Raji (cell line): Measurements from ENCODE around the gene SLC39A9.
A peak's percentile ranks its signal among the peaks of the same experiment; 100 is the strongest.

Source experiments
- POLR2A ChIP-seq: IDR thresholded peaks from 2 replicates; pipeline ENCODE4 v1.6.1; 2011; ENCODE audit warnings: low read depth, low read length, control low read depth; ENCODE audit not compliant: insufficient read depth

SLC39A9 gene

DNA sequence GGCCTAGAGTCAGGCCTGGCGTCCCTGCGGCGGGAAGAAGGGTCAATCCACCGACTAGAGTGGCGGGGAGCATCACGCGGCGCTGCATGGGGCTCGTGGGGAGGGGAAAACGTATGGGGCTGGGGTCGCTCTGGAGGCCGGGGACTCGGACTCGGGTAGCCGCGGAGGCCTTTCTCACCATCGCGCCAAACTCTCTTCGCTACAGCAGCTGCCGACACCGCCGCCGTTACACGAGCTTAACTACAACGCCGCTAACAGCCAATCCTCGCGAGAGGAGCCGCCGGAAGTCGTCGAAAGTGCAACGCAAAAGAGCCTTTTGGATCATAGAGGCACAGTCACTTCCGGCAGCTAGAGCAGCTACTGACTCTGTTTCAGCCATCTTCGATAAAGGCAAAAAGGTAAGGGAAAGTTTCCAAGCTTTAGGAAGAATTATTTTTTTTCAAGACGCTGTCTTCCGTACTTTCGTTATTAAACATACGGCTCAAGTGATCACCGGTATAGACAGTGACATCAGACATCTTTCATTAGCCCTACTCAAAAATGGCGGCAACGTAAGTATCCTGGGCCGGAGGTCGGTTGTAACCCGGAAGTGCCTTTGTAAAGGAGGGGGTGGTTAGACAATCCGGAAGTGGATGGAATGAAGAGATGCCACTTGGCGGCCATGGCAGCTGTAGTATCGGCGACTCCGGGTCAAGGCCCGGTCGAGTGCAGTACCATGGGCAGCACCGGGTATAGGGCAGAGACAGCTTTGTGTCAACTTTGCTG lies at the start of gene SLC39A9, which contains the start of gene ERH:
TSS of gene SLC39A9 (plus strand) at position 640 of the 765 bp plus-strand sequence. CDS start 678 bp downstream, outside the sequence.
TSS of gene ERH (minus strand) at position 247 of the 765 bp plus-strand sequence. CDS start at position 181, 66 bp downstream.
- TF ChIP-seq POLR2A, result peak; percentile 82

DNA sequence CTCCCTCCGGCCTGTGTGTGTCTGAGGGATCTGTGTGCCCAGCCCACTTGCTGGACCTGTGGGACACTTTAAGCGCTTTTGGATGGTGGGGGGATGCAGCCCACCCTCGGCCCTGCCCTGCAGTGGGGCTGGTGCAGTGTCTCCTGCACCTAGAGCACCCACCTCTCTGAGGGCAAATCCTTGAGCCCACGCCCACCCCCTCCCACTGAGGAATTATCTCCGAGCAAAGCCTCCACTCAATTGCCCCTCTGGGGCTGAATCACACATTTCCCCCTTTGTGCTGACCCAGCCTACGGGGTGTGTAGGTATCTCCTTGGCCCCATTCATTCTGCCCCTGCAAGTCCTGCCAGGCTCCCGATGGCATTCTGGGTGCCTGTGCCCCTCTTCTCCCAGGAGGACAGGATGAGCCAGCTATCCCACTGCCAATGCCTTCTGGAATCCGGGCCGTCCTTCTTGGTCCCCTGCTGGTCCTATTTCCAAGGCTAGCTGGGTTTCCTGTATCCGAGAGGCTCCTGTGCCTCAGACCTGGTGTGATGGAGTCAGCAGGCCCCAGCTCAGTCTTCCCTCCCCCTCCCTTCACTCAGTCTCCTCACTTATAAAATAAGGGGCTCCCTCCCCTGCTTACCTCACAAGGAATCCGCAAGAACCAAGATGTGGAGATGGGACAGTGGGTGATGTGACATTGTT lies 49.3 kb upstream of the SLC39A9 start:
- TF ChIP-seq POLR2A, result no peak

DNA sequence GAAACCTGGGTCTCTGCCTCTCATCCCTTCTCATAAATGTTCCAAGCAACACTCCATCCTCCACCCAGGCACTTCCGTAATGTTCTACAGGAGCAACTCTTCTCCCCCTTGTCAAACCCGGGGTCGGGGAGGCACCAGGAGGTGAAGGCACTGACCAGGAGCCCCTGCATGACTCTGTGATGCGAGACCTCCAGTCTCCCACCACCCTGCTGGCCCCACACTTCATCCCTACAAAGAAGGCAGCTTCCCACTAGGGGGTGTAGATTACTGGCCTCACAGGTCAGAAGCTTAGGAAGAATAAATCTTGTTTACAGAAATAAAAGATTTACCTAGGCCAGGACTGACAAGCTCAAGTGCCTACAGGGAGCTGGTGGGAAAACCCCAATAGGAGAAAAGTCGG lies 47.6 kb upstream of the SLC39A9 start:
- TF ChIP-seq POLR2A, result no peak

GRCh38 chr14:69351385-69351784 lies 47.1 kb upstream of the SLC39A9 start:
- no peak for TF ChIP-seq POLR2A

DNA sequence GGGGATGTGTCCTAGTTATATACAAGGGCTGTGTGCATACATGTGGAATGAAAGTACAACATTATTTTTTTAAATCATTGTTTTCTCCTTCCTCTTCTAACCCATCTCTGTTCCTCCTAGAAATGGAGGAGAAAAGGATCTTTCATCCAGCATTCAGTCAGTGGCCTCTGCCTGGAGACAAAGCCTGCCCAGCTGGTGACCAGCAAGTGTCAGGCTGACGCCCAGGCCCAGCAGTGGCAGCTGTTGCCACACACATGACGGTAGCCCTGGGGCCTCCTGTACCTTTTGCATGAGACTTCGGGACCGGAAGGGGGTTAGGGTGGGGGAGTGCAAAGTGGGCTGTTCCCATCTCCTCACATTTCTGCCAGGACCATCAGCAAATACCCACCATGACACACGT lies 46.6 kb upstream of the SLC39A9 start:
- no peak for TF ChIP-seq POLR2A

- no peak for TF ChIP-seq POLR2A
Observed at GRCh38 chr14:69353168-69353567, 45.3 kb upstream of the SLC39A9 start.

DNA sequence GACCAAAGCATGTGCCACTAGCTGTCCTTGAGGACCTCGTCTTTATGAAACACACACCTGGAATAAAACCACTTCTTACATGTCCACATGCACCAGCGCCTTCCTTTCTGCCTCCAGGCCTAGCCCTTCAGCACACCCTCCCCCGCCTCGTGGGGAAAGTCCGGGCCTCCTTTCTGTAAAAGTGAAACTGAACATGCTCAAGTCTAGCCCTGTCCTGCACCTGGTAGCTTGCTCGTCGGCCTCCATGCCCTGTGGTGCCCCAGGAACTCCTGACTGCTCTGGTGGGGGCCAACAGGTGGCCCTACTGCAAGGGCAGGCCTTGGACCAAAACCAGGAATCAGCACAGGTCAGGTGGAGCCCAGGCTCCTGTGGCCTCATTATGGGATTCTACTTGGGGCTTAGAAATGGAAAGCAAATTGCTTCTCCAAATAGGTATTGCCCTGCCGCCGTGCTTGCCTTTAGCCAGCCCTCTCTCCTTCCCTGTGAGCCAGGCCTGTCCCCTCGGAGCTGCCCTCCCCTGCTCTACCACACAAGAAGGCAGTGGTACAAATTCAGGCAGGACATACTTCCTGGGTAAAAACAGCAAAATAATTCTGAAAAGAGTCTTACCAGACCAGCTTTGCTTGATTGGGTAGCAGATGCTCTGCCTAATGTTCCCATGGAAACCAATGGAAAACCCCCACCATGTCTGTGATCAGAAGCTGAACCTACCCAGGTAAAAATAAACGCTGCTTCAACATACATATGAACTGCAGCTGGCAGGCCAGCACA lies 43.9 kb upstream of the SLC39A9 start:
- peak; percentile 46; the same call in 1 of the 2 replicates for TF ChIP-seq POLR2A

- no peak for TF ChIP-seq POLR2A
Observed at GRCh38 chr14:69355154-69355597, 43.3 kb upstream of the SLC39A9 start.

DNA sequence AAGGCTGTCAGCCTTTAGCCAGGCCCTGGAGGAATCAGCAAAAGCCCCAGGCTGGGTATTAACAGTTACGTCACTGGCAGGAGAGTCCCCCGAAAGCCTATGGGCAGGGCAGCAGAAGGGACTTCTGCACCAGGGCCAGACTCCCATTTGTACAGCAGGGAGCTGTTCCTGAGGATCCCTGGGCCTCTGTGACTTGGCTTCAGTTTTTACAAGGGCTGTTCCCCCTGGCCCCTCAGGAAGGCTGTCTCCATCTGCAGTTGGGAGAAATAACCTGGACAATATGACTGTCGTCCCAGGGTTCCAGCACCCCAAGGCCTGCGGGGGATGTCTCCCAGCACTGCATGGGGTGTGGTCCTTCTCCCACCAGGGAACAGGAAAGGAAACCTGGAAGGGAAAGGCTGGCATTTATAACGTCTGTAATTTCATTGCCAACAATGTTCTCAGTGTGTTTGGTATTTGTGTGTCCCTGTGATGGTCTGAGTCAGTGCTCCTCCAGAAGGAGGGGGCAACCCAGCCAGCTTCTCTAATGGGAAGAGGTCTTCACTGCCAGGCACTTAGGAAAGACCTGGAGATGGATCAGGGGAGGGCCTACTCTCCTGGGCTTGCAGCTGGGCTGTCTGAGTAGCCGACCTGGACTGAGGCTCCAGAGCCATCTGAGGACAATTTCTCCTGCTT lies 42.7 kb upstream of the SLC39A9 start:
- no peak for TF ChIP-seq POLR2A

DNA sequence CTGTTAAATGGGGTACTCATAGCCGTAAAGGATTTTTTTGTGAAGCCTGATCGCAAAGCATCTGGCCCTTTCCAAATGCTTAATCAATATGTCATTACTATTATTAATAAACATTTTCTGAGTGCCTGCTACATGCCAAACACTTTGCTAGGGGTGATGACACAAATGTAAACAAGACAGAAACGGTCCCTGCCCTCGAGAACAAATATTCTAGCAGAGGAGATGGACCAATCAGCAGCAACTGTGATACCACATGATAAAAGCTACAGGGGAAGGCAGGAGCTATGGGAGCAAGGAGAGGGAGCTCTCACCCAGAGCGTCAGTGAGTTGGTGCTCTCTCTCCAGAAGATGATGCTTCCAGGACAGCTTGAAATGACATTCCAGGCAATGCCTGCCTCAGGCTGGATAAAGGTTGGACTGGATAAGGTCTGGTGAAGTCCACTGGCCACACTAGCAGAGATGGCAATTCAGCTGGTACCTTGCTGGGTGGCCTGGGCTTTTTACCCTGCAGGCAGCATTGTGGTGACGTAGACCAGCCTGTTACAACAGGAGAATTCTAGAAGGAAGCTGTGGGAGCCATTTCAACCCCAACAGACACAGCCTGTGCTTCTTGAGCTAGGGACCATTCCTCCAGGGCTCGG lies 41.5 kb upstream of the SLC39A9 start:
- TF ChIP-seq POLR2A, result no peak

GRCh38 chr14:69357544-69358200 lies 40.8 kb upstream of the SLC39A9 start:
- no peak for TF ChIP-seq POLR2A

GRCh38 chr14:69358233-69358963 lies 40.1 kb upstream of the SLC39A9 start:
- no peak for TF ChIP-seq POLR2A

GRCh38 chr14:69358966-69359365 lies 39.5 kb upstream of the SLC39A9 start:
- TF ChIP-seq POLR2A, result no peak

- no peak for TF ChIP-seq POLR2A
Observed at GRCh38 chr14:69360438-69361108, 37.9 kb upstream of the SLC39A9 start.
